GM12872 (cell line): ENCODE results near the gene BOD1.

Experiments
- CTCF ChIP-seq: IDR thresholded peaks from 3 replicates; pipeline ENCODE4 v1.5.1; 2011; ENCODE audit warnings: low read depth, mild to moderate bottlenecking, low read length, moderate library complexity; ENCODE audit not compliant: insufficient read depth

Gene BOD1

GRCh38 chr5:173563246-173563645, 53.2 kb downstream of the BOD1 start:
- no peak for TF ChIP-seq CTCF

GRCh38 chr5:173562451-173562850, 54.0 kb downstream of the BOD1 start:
- TF ChIP-seq CTCF: no peak
